H9 (cell line): Measurements from ENCODE around the gene IZUMO4. TPM values are rescaled to one million over a fixed set of nuclear protein-coding genes. Genes with fewer than 3 reads are reported as not detected.

ENCODE experiments used
- DNase-seq: peaks from one replicate; pipeline ENCODE4 v3.0.0-alpha.2; 2017
- H2AFZ ChIP-seq: one replicate; pipeline ENCODE4 v1.6.1; 2013; ENCODE audit warnings: mild to moderate bottlenecking, low read length, control low read depth, moderate library complexity
- H2AK5ac ChIP-seq: 2 replicates; pipeline ENCODE4 v1.6.1; 2013; ENCODE audit warnings: low read length, control low read depth, mixed read lengths; ENCODE audit not compliant: insufficient read length
- H2BK120ac ChIP-seq: one replicate; pipeline ENCODE4 v1.6.1; 2013; ENCODE audit warnings: low read depth, mild to moderate bottlenecking, low read length, control low read depth, inconsistent platforms; ENCODE audit not compliant: poor library complexity, severe bottlenecking
- H2BK12ac ChIP-seq: 2 replicates; pipeline ENCODE4 v1.6.1; 2013; ENCODE audit warnings: low read length, control low read depth, mixed read lengths, low read depth; ENCODE audit not compliant: insufficient read length
- H2BK15ac ChIP-seq: 2 replicates; pipeline ENCODE4 v1.6.1; 2013; ENCODE audit warnings: low read depth, low read length, control low read depth
- H2BK20ac ChIP-seq: one replicate; pipeline ENCODE4 v1.6.1; 2013; ENCODE audit warnings: low read depth, mild to moderate bottlenecking, low read length, control low read depth, inconsistent platforms; ENCODE audit not compliant: poor library complexity, severe bottlenecking
- H2BK5ac ChIP-seq: 2 replicates; pipeline ENCODE4 v1.6.1; 2013; ENCODE audit warnings: low read length, control low read depth, mixed read lengths; ENCODE audit not compliant: insufficient read length
- H3K14ac ChIP-seq: 2 replicates; pipeline ENCODE4 v1.6.1; 2013; ENCODE audit warnings: low read length, control low read depth; ENCODE audit not compliant: insufficient read depth
- H3K18ac ChIP-seq: 2 replicates; pipeline ENCODE4 v1.6.1; 2013; ENCODE audit warnings: low read depth, mild to moderate bottlenecking, mixed read lengths, low read length, control low read depth; ENCODE audit not compliant: insufficient read length
- H3K23ac ChIP-seq: 2 replicates; pipeline ENCODE4 v1.6.1; 2013; ENCODE audit warnings: low read length, control low read depth, mixed read lengths, low read depth; ENCODE audit not compliant: insufficient read length
- H3K23me2 ChIP-seq: 2 replicates; pipeline ENCODE4 v1.6.1; 2013; ENCODE audit warnings: low read depth, mild to moderate bottlenecking, mixed read lengths, low read length, control low read depth; ENCODE audit not compliant: insufficient read length, poor library complexity, severe bottlenecking
- H3K27ac ChIP-seq: 2 replicates; pipeline ENCODE4 v1.5.1; 2013; ENCODE audit warnings: low read length, control low read depth, mixed read lengths, low read depth; ENCODE audit not compliant: insufficient read length
- H3K27me3 ChIP-seq: 2 replicates; pipeline ENCODE4 v1.6.1; 2013; ENCODE audit warnings: low read length, control low read depth, inconsistent platforms; ENCODE audit not compliant: insufficient read depth
- H3K4ac ChIP-seq: 2 replicates; pipeline ENCODE4 v1.6.1; 2013; ENCODE audit warnings: low read depth, mild to moderate bottlenecking, control low read depth, inconsistent platforms, low read length, moderate library complexity
- H3K4me1 ChIP-seq: 2 replicates; pipeline ENCODE4 v1.6.1; 2013; ENCODE audit warnings: low read length, control low read depth, inconsistent platforms; ENCODE audit not compliant: insufficient read depth
- H3K4me2 ChIP-seq: 2 replicates; pipeline ENCODE4 v1.6.1; 2013; ENCODE audit warnings: low read length, control low read depth, mixed read lengths; ENCODE audit not compliant: insufficient read length, insufficient read depth
- H3K56ac ChIP-seq: 2 replicates; pipeline ENCODE4 v1.6.1; 2013; ENCODE audit warnings: low read depth, mild to moderate bottlenecking, mixed read lengths, low read length, control low read depth; ENCODE audit not compliant: insufficient read length
- H3K79me1 ChIP-seq: 2 replicates; pipeline ENCODE4 v1.6.1; 2013; ENCODE audit warnings: low read depth, mild to moderate bottlenecking, moderate library complexity, low read length, control low read depth, inconsistent platforms; ENCODE audit not compliant: insufficient read depth, poor library complexity, severe bottlenecking
- H3K79me2 ChIP-seq: 2 replicates; pipeline ENCODE4 v1.6.1; 2013; ENCODE audit warnings: low read length, control low read depth, inconsistent platforms; ENCODE audit not compliant: insufficient read depth
- H3K9ac ChIP-seq: 2 replicates; pipeline ENCODE4 v1.6.1; 2013; ENCODE audit warnings: low read length, control low read depth, mixed read lengths; ENCODE audit not compliant: insufficient read length; ENCODE audit errors: extremely low read depth
- H3K9me3 ChIP-seq: one replicate; pipeline ENCODE4 v1.6.1; 2013; ENCODE audit warnings: low read depth, low read length, inconsistent platforms; ENCODE audit not compliant: control insufficient read depth
- H3T11ph ChIP-seq: one replicate; pipeline ENCODE4 v1.6.1; 2013; ENCODE audit warnings: mild to moderate bottlenecking, low read length, control low read depth, inconsistent platforms
- H4K20me1 ChIP-seq: one replicate; pipeline ENCODE4 v1.6.1; 2013; ENCODE audit not compliant: control insufficient read depth, insufficient read length, insufficient read depth
- H4K5ac ChIP-seq: 2 replicates; pipeline ENCODE4 v1.6.1; 2013; ENCODE audit warnings: low read depth, mild to moderate bottlenecking, mixed read lengths, low read length, control low read depth; ENCODE audit not compliant: insufficient read length
- H4K8ac ChIP-seq: replicated peaks from 2 replicates; pipeline ENCODE4 v1.6.1; 2013; ENCODE audit warnings: low read length, control low read depth, mixed read lengths, low read depth; ENCODE audit not compliant: insufficient read length
- H4K91ac ChIP-seq: 2 replicates; pipeline ENCODE4 v1.6.1; 2013; ENCODE audit warnings: low read depth, mild to moderate bottlenecking, moderate library complexity, mixed read lengths, low read length, control low read depth; ENCODE audit not compliant: insufficient read length
- H3K27ac Mint-ChIP-seq, 3 experiments: 2 replicates in 2 of 3; 3 replicates in 1 of 3; pipeline ENCODE4 v1.8.0; 2020 to 2021; ENCODE audit warnings: mixed read lengths in 3 of 3, mild to moderate bottlenecking in 1 of 3, moderate library complexity in 1 of 3
- H3K27me3 Mint-ChIP-seq: 2 replicates; pipeline ENCODE4 v1.8.0; 2021; ENCODE audit warnings: low read depth, mild to moderate bottlenecking, moderate library complexity, mixed read lengths
- H3K36me3 Mint-ChIP-seq, 3 experiments: 2 replicates in 2 of 3; 3 replicates in 1 of 3; pipeline ENCODE4 v1.8.0; 2020 to 2021; ENCODE audit warnings: low read depth in 3 of 3, mixed read lengths in 3 of 3; ENCODE audit not compliant: insufficient read depth in 1 of 3
- H3K4me1 Mint-ChIP-seq, 2 experiments: 2 replicates each; pipeline ENCODE4 v1.8.0; 2020; ENCODE audit warnings: mixed read lengths in 2 of 2
- H3K4me3 Mint-ChIP-seq, 2 experiments: 2 replicates in 1 of 2; 3 replicates in 1 of 2; pipeline ENCODE4 v1.8.0; 2020 to 2021; ENCODE audit warnings: mild to moderate bottlenecking in 2 of 2, mixed read lengths in 2 of 2, moderate library complexity in 1 of 2
- H3K9me3 Mint-ChIP-seq, 2 experiments: 2 replicates in 1 of 2; 3 replicates in 1 of 2; pipeline ENCODE4 v1.8.0; 2020; ENCODE audit warnings: mild to moderate bottlenecking in 2 of 2, mixed read lengths in 2 of 2, moderate library complexity in 1 of 2
- WGBS: extraction: QIAGEN DNeasy Blood & Tissue Kit; methylation state at CpG from one replicate; pipeline ENCODE4 v1.1.7; 2013; ENCODE audit warnings: missing lambda C conversion rate, low lambda C conversion rate, mixed read lengths; ENCODE audit not compliant: insufficient read length; ENCODE audit errors: extremely low coverage; 5-methylcytosine and 5-hydroxymethylcytosine counted together
- total RNA-seq: library from RNA; stranded (reverse); gene quantifications from 2 replicates; pipeline ENCODE4 v1.2.1, GENCODE V29; 2021
- TF ChIP-seq, protein P1 (sequence below): fragments of 200-600 bp; sonication (generic); conservative IDR thresholded peaks from 3 replicates; pipeline ENCODE4 v1.8.0; 2021; ENCODE audit warnings: antibody characterized with exemption, mild to moderate bottlenecking

The IZUMO4 gene
- total RNA-seq, 1 experiment from 2014 or later = 2.1 TPM

DNA sequence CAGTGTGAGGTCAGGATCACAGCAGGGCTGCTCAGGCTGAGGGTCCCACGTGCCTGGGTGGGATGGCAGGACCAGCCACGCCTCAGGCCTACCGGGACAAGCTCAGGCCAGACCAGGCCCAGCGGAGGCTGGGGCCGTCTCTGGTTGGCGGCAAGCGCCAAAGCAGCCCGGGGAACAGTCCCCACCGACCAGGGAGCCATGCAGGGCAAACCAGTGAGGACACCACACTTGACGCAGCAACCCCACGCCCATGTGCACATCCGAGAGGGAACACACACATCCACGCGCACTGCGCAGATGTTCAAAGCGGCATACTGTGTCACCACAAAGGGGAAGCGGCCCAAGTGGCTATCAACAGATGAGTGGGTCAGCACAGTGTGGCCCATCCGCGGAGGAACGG is 15.2 kb downstream of the IZUMO4 start:
- no peak overlapping the region for H3K27ac ChIP-seq
- no peak overlapping the region for H2BK120ac ChIP-seq
- H3K4me1 ChIP-seq = no peaks in the 10 kb centered on the region
- WGBS = no CpG with 5 or more reads among the region's 20 CpGs
- no peaks in the 10 kb centered on the region for H3K23me2 ChIP-seq
- Mint-ChIP-seq H3K27me3 (no peaks in the 10 kb centered on the region; the same call in 1 of the 2 replicates), H3K9me3 (no peaks in the 10 kb centered on the region; a peak in 1 of 5 replicates), H3K4me3 (no peak overlapping the region), H3K4me1 (no peaks in the 10 kb centered on the region), H3K36me3 (peaks cover 46 to 76% (median 73%) of the 10 kb centered on the region in 3 experiments), H3K27ac (peak overlapping the region in 1 of 3 experiments; percentile 13; a peak in 1 of 7 replicates)
- H4K8ac ChIP-seq = no peak overlapping the region
- no peak overlapping the region for H3T11ph ChIP-seq
- no peak overlapping the region for H4K5ac ChIP-seq
- H3K9me3 ChIP-seq = no peaks in the 10 kb centered on the region
- H3K23ac ChIP-seq = no peak overlapping the region
- no peak overlapping the region for H3K4me2 ChIP-seq
- H4K91ac ChIP-seq = no peak overlapping the region
- no peak overlapping the region for H3K14ac ChIP-seq
- no peak overlapping the region for H2BK12ac ChIP-seq
- H3K56ac ChIP-seq = no peak overlapping the region
- H2AK5ac ChIP-seq = no peak overlapping the region
- no peak overlapping the region for H2BK15ac ChIP-seq
- no peak overlapping the region for H3K4ac ChIP-seq
- no peaks in the 10 kb centered on the region for H3K27me3 ChIP-seq
- no peak overlapping the region for H2AFZ ChIP-seq
- TF ChIP-seq, protein P1, sequence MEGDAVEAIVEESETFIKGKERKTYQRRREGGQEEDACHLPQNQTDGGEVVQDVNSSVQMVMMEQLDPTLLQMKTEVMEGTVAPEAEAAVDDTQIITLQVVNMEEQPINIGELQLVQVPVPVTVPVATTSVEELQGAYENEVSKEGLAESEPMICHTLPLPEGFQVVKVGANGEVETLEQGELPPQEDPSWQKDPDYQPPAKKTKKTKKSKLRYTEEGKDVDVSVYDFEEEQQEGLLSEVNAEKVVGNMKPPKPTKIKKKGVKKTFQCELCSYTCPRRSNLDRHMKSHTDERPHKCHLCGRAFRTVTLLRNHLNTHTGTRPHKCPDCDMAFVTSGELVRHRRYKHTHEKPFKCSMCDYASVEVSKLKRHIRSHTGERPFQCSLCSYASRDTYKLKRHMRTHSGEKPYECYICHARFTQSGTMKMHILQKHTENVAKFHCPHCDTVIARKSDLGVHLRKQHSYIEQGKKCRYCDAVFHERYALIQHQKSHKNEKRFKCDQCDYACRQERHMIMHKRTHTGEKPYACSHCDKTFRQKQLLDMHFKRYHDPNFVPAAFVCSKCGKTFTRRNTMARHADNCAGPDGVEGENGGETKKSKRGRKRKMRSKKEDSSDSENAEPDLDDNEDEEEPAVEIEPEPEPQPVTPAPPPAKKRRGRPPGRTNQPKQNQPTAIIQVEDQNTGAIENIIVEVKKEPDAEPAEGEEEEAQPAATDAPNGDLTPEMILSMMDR = no peak
- no peaks in the 10 kb centered on the region for H3K79me1 ChIP-seq
- no peak for DNase-seq
- H3K18ac ChIP-seq = no peak overlapping the region
- no peak overlapping the region for H2BK20ac ChIP-seq
- no peaks in the 10 kb centered on the region for H3K79me2 ChIP-seq
- H2BK5ac ChIP-seq = no peak overlapping the region
- H4K20me1 ChIP-seq = no peaks in the 10 kb centered on the region
- no peak overlapping the region for H3K9ac ChIP-seq
